ENCODE results near the gene PJVK.

Gene PJVK

DNA sequence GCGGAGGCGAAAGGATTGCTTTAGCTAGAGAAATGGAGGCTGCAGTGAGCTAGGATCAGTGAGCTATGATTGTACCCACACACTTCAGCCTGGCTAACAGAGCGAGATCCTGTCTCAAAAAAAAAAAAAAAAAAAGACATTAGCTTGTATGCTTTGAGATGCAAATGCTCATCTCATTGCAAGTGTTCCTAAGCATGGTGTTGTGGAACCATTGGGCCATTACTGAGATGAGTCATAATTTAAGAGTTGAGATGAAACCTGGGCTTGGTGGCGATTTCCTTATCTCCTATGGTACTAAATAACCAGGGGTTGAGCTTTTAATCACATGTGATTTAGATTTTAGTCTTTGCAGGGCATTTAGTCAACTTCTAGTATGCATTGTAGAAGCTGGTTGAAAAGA lies 31.3 kb downstream of the PJVK start:
- DNase-seq: no peak

DNA sequence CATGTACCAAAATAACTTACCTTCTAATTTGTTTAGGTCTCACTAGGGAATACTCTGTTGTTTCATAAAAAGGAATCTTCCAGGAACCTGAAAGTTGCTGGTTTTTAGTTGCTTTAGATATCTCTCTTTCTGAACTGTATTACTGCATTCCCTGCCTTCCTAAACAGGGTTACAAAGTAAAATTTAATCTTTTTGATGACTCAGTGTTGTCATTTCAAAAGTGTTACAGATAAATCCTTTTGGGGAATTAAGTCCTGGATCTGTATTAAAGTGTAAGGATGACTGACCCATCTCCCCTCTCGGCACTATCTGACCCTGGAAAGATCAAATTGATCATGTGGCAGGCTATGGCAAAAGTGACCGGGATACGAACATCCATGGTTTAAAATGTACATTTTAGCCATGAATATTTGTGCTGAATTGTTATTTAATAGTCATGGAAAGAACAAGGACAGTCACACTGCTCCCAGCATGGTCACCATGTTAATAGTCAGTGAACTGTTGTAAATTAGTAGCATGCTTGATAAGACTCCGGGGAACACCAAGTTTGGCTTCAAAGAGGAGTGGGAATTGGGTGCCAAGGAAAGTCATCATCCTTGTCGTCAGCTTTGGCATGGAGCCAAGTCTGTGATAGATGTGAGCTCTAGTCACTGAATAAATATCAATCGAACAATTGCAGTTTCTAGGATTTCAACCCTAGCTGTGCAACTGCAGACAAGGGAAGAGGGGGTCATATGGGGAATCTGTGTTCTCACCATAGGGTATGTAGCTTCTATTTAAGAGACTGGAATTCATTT lies 33.3 kb downstream of the PJVK start:
- DNase-seq: no peak

DNA sequence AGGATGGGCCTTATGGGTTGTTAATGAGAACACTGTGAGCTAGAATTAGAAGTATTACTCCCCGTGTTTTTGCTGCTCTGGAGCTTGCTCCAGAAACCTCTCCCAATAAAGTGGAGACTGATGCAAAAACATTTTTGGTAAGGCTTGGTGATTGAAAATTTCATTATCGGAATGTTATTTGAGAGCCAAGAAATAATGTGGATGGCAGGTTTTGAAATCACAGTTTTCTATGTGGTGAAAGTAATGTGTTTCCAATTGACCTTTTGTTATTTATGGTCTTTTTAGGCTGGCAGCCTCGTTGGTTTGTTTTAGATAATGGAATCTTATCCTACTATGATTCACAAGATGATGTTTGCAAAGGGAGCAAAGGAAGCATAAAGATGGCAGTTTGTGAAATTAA lies 34.2 kb downstream of the PJVK start:
- DNase-seq: no peak

DNA sequence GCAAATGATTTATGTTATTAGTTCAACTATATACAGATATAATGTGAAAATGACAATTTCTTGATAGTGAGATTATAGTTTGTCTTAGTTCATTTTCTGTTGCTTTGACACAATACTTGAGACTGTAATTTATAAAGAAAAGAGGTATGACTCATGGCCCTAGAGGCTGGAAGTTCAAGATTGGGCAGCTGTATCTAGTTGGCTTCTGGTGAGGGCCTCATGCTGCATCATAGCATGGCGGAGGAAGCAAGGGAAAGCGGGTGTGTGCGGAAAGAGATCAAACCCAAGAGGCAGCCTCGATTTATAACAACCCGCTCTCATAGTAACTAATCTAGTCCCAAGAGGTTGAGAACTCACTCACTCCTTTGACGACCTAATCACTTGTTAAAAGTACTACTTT lies 40.4 kb downstream of the PJVK start:
- no peak for DNase-seq

DNA sequence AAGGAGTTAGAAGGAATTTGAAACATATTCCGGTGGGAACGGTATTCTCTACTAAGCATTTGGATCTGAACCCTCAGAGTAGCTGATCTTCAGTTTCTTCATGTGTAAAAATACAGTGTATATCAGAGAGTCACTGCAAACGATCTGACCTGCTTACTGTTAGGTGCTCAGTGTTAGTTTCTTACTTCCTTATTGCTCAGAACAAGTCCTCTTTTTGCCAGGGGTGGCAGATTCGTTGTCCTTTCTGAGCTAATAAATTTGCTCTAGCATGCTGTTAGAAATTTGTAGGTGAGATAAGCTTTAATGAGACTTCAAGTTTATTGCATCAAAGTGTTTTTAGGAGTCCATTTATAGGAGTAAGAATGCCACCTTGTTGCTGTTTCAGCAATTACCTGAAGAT lies 44.9 kb downstream of the PJVK start:
- DNase-seq: no peak

DNA sequence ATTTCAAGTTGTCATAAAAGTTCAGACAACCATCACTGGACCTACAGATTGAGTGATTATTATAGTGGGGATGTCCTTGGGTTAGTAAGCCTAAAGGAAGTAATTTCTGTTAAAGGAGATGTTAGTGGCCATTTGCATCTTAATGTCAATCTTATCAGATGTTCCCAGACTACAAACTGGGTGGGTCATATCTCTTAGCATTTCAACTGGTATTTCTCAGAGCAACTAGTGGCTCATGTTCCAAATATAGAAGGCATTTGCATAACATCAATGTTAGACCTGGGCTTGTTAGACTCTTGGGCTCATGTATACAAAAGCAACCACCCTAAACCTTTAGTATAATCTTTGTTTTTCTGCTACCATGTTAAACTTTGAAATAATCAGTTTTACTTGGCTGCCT lies 47.0 kb downstream of the PJVK start:
- no peak for DNase-seq

DNA sequence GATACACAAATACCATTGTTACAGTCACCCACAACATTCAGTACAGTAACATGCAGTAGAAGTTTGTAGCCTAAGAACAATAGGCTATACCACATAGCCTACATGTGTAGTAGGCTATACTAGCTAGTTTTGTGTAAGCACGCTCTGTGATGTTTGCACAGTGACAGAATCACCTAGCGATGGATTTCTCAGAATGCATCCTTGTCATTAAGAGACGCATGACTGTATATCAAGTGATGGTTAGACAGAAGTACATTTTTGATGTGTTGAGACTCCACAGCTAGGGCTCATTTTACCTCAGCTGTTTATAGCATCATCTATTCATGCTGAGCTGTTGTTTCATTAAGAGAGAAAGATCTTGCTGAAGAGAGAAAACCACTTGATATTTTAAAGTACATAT lies 48.5 kb downstream of the PJVK start:
- no peak for DNase-seq

DNA sequence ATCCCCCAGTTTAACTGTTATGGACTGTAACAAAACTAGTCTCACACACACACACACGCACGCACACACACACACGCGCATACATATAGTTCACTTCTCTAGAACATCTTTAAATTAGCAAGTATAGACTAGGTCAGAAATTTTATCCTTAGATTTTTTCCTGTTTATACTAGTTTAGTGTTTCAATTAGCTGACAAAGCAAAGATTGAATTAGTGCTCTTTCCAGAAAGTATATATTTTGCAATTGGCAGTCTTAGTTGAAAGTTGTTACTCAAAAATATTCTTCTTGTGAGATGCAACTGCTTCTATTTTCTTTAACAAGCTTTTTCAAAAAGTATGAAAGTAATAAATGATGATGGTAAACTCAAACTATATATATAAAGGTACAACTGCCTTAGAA lies 51.6 kb downstream of the PJVK start:
- DNase-seq: no peak

DNA sequence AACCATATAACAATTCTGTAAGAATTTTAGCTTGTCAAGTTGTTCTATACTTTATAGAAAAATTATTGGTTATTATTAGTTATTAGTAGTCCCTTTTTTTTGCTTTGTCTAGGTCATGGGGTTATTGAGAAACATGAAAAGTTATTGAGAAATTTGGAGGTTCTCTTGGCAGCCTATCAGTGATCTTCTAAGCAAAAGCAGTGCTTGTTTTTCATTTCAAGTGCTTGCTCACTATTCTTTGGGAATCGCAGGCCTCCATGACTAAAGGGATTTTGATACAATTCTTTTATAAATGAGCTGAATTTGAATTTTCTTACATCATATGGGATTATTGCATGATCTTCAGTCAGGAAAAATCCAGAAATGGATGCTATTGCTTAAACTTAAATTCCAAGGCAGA lies 54.9 kb downstream of the PJVK start:
- DNase-seq: no peak

DNA sequence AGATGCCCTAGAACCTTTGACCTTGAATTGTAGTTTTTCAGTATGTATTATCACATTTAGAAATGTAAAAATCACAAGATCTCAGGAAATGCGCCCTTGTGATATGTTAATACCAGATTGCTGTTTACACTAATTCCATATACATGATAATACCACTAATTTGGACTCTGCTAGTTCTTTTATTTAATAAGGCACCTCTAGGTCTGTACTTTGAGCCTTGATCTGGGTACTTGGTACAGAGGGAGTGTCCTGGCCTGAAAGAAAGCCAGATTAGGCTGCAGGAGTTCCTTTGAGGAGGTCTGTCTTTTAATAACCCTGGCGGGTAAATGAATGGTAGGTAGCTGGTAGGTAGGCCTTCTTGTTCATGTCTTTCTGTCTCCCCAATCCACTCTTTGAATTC lies 55.3 kb downstream of the PJVK start:
- DNase-seq: no peak

DNA sequence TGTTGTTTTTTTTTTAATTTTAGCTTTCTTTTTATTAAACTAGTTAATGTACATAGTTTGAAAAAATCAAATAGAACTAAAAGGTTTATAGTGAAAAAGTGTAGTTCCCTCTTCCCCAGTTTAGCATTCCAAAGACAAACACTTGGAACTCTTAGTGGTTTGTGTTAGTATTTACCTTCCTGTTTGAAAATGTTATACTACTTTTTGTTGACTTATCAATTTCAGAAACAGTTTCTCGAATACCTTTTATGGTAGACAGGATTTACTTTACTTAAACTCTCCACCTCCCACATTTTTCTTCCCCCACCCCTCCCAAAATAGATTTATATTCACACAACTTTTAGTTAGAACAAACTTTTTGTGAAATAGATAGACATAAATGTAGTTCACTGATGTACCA lies 55.8 kb downstream of the PJVK start:
- no peak for DNase-seq

DNA sequence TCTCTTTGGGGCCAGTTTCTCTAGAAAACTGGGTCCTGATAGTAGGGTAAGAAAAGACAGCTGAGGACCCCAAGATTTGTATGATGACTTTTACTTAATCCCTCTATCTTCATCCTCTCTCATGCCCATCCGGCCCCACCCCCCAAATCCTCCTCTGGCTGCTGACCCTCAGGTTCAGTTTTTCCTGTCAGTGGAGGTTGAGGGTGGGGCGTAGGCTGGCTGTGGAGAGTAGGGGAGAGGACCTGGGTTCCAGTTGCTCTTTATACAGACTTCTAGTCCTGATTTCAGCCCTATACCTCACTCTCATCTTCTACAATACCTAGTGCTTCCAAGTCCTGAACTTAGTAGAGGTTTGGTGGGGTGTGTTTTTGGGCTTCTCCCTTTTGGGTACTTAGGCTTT lies 57.5 kb downstream of the PJVK start:
- no peak for DNase-seq

DNA sequence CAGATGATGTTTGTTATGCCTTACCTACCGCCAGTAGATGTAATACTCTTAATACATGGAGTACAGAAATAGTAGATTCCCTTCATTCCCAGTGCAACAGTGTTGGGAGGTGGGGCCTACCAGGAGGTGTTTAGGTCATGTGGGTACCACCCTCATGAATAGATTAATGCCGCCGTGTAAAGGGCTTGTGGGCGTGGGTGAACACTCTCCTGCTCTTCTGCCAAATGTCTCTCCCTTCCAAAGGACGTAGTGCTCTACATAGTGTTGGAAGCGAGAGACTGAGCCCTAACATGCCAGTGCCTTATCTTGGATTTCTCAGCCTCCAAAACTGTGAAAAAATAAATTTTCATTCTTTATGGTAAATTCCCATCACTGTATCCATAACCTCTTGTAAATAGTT lies 59.2 kb downstream of the PJVK start:
- DNase-seq: no peak

Measured in effector CD4-positive, alpha-beta T cell (primary cell).